A172 (cell line): ENCODE measurements around the gene DOCK3. TPM values are rescaled to one million over a fixed set of nuclear protein-coding genes. Genes with fewer than 3 reads are reported as not detected.
"Not testable (repeated sequence)": the region's sequence is repeated elsewhere in the genome, so short reads cannot be mapped to it uniquely, and the experiment has no call there.

Experiments
- DNase-seq: peaks from one replicate; pipeline ENCODE4 v3.0.0-alpha.2; 2015; ENCODE audit warnings: low spot score
- total RNA-seq: library from RNA; depleted of rRNA; stranded (reverse); fragments of >200 nt; shearing (Covaris generic); gene quantifications from 2 replicates; pipeline ENCODE4 v1.2.3, GENCODE V29; 2014

Gene DOCK3
- total RNA-seq, 1 experiment from 2014 or later: 1.4 TPM

- no peak for DNase-seq
Measured at GRCh38 chr3:50650018-50650417, 24.7 kb upstream of the DOCK3 start.

- no peak for DNase-seq
Measured at GRCh38 chr3:50651445-50651844, 23.3 kb upstream of the DOCK3 start.

GRCh38 chr3:50651920-50652529 lies 22.7 kb upstream of the DOCK3 start:
- DNase-seq: no peak

GRCh38 chr3:50652709-50653108 lies 22.0 kb upstream of the DOCK3 start:
- DNase-seq: peak; percentile 46

- DNase-seq: no peak
Measured at GRCh38 chr3:50653937-50654595, 20.7 kb upstream of the DOCK3 start.

GRCh38 chr3:50655009-50655830 lies 19.5 kb upstream of the DOCK3 start:
- peak; percentile 49 for DNase-seq

- no peak for DNase-seq
Measured at GRCh38 chr3:50656417-50657195, 18.1 kb upstream of the DOCK3 start.

- no peak for DNase-seq
Measured at GRCh38 chr3:50657407-50657806, 17.3 kb upstream of the DOCK3 start.

- DNase-seq: no peak
Measured at GRCh38 chr3:50657816-50658215, 16.9 kb upstream of the DOCK3 start.

GRCh38 chr3:50658416-50658815 lies 16.3 kb upstream of the DOCK3 start:
- peak; percentile 45 for DNase-seq

- no peak for DNase-seq
Measured at GRCh38 chr3:50658831-50659230, 15.9 kb upstream of the DOCK3 start.

GRCh38 chr3:50660386-50660785 lies 14.3 kb upstream of the DOCK3 start:
- DNase-seq: no peak

- DNase-seq: no peak
Measured at GRCh38 chr3:50661321-50661837, 13.3 kb upstream of the DOCK3 start.

GRCh38 chr3:50662408-50662807 lies 12.3 kb upstream of the DOCK3 start:
- no peak for DNase-seq

GRCh38 chr3:50665081-50665840 lies 9.5 kb upstream of the DOCK3 start:
- DNase-seq: no peak

GRCh38 chr3:50665841-50666115 lies 8.9 kb upstream of the DOCK3 start:
- DNase-seq: not testable (repeated sequence)

GRCh38 chr3:50666837-50667236 lies 7.9 kb upstream of the DOCK3 start:
- no peak for DNase-seq

- peak; percentile 96 for DNase-seq
Measured at GRCh38 chr3:50671331-50671730, 3.4 kb upstream of the DOCK3 start.

GRCh38 chr3:50672656-50673055 lies 2.1 kb upstream of the DOCK3 start:
- no peak for DNase-seq

GRCh38 chr3:50673931-50674330 lies 796 bp upstream of the DOCK3 start:
- no peak for DNase-seq
